ENCODE data around the gene MGLL.
A peak's percentile ranks its signal among the peaks of the same experiment; 100 is the strongest.

Gene MGLL

GRCh38 chr3:127753338-127753737 is 69.0 kb downstream of the MGLL start:
- DNase-seq, result peak in 1 of 14 donors; percentile 90

- DNase-seq, result no peak
Observed at GRCh38 chr3:127751782-127752181, 70.5 kb downstream of the MGLL start.

GRCh38 chr3:127751163-127751621 is 71.1 kb downstream of the MGLL start:
- no peak for DNase-seq

- DNase-seq, result no peak
Observed at GRCh38 chr3:127750226-127751031, 71.9 kb downstream of the MGLL start.

GRCh38 chr3:127749787-127750225 is 72.5 kb downstream of the MGLL start:
- DNase-seq, result no peak

GRCh38 chr3:127749361-127749760 is 73.0 kb downstream of the MGLL start:
- no peak for DNase-seq

- peak in 2 of 14 donors; percentile 50 to 55 for DNase-seq
Observed at GRCh38 chr3:127748754-127749327, 73.5 kb downstream of the MGLL start.

GRCh38 chr3:127747751-127748521 is 74.4 kb downstream of the MGLL start:
- no peak for DNase-seq

GRCh38 chr3:127747066-127747465 is 75.2 kb downstream of the MGLL start:
- no peak for DNase-seq

GRCh38 chr3:127746400-127747057 is 75.8 kb downstream of the MGLL start:
- DNase-seq, result no peak

GRCh38 chr3:127745656-127746399 is 76.5 kb downstream of the MGLL start:
- peak in 1 of 14 donors; percentile 45 for DNase-seq

GRCh38 chr3:127744875-127745274 is 77.4 kb downstream of the MGLL start:
- DNase-seq, result no peak

- DNase-seq, result peak in 1 of 14 donors; percentile 69
Observed at GRCh38 chr3:127744253-127744815, 78.0 kb downstream of the MGLL start.

- DNase-seq, result peak in 1 of 14 donors; percentile 71
Observed at GRCh38 chr3:127743351-127744252, 78.7 kb downstream of the MGLL start.

GRCh38 chr3:127742580-127742979 is 79.7 kb downstream of the MGLL start:
- DNase-seq, result peak in 1 of 14 donors; percentile 80

GRCh38 chr3:127741690-127742089 is 80.6 kb downstream of the MGLL start:
- no peak for DNase-seq

GRCh38 chr3:127741246-127741645 is 81.1 kb downstream of the MGLL start:
- no peak for DNase-seq

- no peak for DNase-seq
Observed at GRCh38 chr3:127740136-127740915, 82.0 kb downstream of the MGLL start.

GRCh38 chr3:127739347-127740135 is 82.8 kb downstream of the MGLL start:
- DNase-seq, result no peak

Data from C1 segment of cervical spinal cord (tissue), 14 donors.